HepG2 (cell line): ENCODE data around the gene EOMES. TPM values are rescaled to one million over a fixed set of nuclear protein-coding genes. Genes with fewer than 3 reads are reported as not detected.

Experiments
- AKAP8 ChIP-seq: sonication (generic); formaldehyde crosslinking; IDR thresholded peaks from 2 replicates; pipeline ENCODE4 v1.5.1; 2020; ENCODE audit warnings: mild to moderate bottlenecking, missing genetic modification reagents
- CBX5 ChIP-seq: sonication (generic); formaldehyde crosslinking; IDR thresholded peaks from 2 replicates; pipeline ENCODE4 v1.4.0; 2020; ENCODE audit warnings: missing genetic modification reagents, borderline replicate concordance
- FOXM1 ChIP-seq: sonication (generic); formaldehyde crosslinking; IDR thresholded peaks from 2 replicates; pipeline ENCODE4 v1.5.0; 2020; ENCODE audit warnings: missing genetic modification reagents
- PCBP2 ChIP-seq: fragments of 200-400 bp; formaldehyde crosslinking; optimal IDR thresholded peaks from 2 replicates; pipeline ENCODE3; 2018; ENCODE audit warnings: low read length, low read depth; ENCODE audit not compliant: poor library complexity, severe bottlenecking
- PHF20 ChIP-seq: sonication (generic); formaldehyde crosslinking; IDR thresholded peaks from 2 replicates; pipeline ENCODE4 v1.5.0; 2020; ENCODE audit warnings: mild to moderate bottlenecking, missing genetic modification reagents
- POLR2AphosphoS5 ChIP-seq: IDR thresholded peaks from 2 replicates; pipeline ENCODE4 v1.6.1; 2012; ENCODE audit warnings: low read depth, low read length
- PTBP1 ChIP-seq: fragments of 200-400 bp; formaldehyde crosslinking; IDR thresholded peaks from 2 replicates; pipeline ENCODE4 v1.6.1; 2018; ENCODE audit warnings: low read length, low read depth; ENCODE audit not compliant: poor library complexity, severe bottlenecking
- RAD51 ChIP-seq: fragments of 450-650 bp; IDR thresholded peaks from 2 replicates; pipeline ENCODE4 v1.6.1; 2016; ENCODE audit warnings: borderline replicate concordance
- RCOR2 ChIP-seq: IDR thresholded peaks from 2 replicates; pipeline ENCODE4 v1.6.1; 2016; ENCODE audit warnings: missing biosample characterization, missing genetic modification reagents
- THYN1 ChIP-seq: sonication (generic); formaldehyde crosslinking; IDR thresholded peaks from 2 replicates; pipeline ENCODE4 v1.8.1; 2023; ENCODE audit warnings: low read depth, mild to moderate bottlenecking, moderate library complexity, missing genetic modification reagents, borderline replicate concordance
- YEATS4 ChIP-seq: sonication (generic); formaldehyde crosslinking; IDR thresholded peaks from 2 replicates; pipeline ENCODE4 v1.4.0; 2020; ENCODE audit warnings: missing genetic modification reagents, borderline replicate concordance
- ZNF136 ChIP-seq: sonication (generic); formaldehyde crosslinking; IDR thresholded peaks from 2 replicates; pipeline ENCODE4 v1.8.1; 2022; ENCODE audit warnings: low read depth, mild to moderate bottlenecking, moderate library complexity, missing genetic modification reagents
- ZNF329 ChIP-seq: sonication (generic); formaldehyde crosslinking; IDR thresholded peaks from 2 replicates; pipeline ENCODE4 v1.9.0; 2021; ENCODE audit warnings: low read depth, mild to moderate bottlenecking, missing genetic modification reagents
- ZNF333 ChIP-seq: sonication (generic); formaldehyde crosslinking; IDR thresholded peaks from 2 replicates; pipeline ENCODE4 v1.4.0; 2020; ENCODE audit warnings: mild to moderate bottlenecking, missing genetic modification reagents, borderline replicate concordance
- ZNF564 ChIP-seq: sonication (generic); formaldehyde crosslinking; IDR thresholded peaks from 2 replicates; pipeline ENCODE4 v1.8.1; 2023; ENCODE audit warnings: mild to moderate bottlenecking, missing genetic modification reagents
- ZNF879 ChIP-seq: sonication (generic); formaldehyde crosslinking; IDR thresholded peaks from 2 replicates; pipeline ENCODE4 v1.8.1; 2023; ENCODE audit warnings: missing genetic modification reagents
- ZSCAN12 ChIP-seq: sonication (generic); formaldehyde crosslinking; IDR thresholded peaks from 2 replicates; pipeline ENCODE4 v1.9.0; 2021; ENCODE audit warnings: mild to moderate bottlenecking, missing genetic modification reagents
- polyA plus RNA-seq, 8 experiments: library from polyadenylated mRNA; depleted of rRNA in 3 of 8; stranded (reverse) in 7 of 8; unstranded in 1 of 8; fragments of >200 nt; fragmentation: Illumina TruSeq in 4 of 8; extraction: Trizol in 4 of 8; gene quantifications; 2 replicates each; pipeline versions ENCODE4 v1.2.1 to v1.2.3, GENCODE V29; 2011 to 2016; ENCODE audit warnings: low read depth in 4 of 8, missing spikeins in 1 of 8, mixed read lengths in 1 of 8; ENCODE audit not compliant: insufficient read depth in 1 of 8
- total RNA-seq, 5 experiments: library from RNA; depleted of rRNA; stranded (reverse); fragments of >200 nt; fragmentation: Illumina TruSeq; extraction: Trizol; gene quantifications; 2 replicates each; pipeline ENCODE4 v1.2.3, GENCODE V29; 2016; ENCODE audit warnings: low read depth in 1 of 5
- TF ChIP-seq, protein P1 (sequence below): IDR thresholded peaks from 2 replicates; pipeline ENCODE4 v1.6.1; 2012; ENCODE audit warnings: low read depth, low read length, improper control_type of control experiment
- TF ChIP-seq, protein P2 (sequence below), 2 experiments: sonication (generic) in 1 of 2; formaldehyde crosslinking in 1 of 2; IDR thresholded peaks; 2 replicates each; pipeline versions ENCODE4 v1.4.0 to v1.6.1; 2018 to 2020; ENCODE audit warnings: missing genetic modification reagents in 2 of 2, borderline replicate concordance in 1 of 2, low read depth in 1 of 2, mild to moderate bottlenecking in 1 of 2, missing biosample characterization in 1 of 2
- TF ChIP-seq, protein P3 (sequence below): sonication (generic); formaldehyde crosslinking; IDR thresholded peaks from 2 replicates; pipeline ENCODE4 v1.8.1; 2023; ENCODE audit warnings: mild to moderate bottlenecking, missing genetic modification reagents, borderline replicate concordance
- TF ChIP-seq, protein P4 (sequence below): IDR thresholded peaks from 2 replicates; pipeline ENCODE4 v1.6.1; 2016; ENCODE audit warnings: low read depth, borderline replicate concordance
- TF ChIP-seq, protein P5 (sequence below), 2 experiments: sonication (generic) in 1 of 2; formaldehyde crosslinking in 1 of 2; IDR thresholded peaks; 2 replicates each; pipeline versions ENCODE4 v1.4.0 to v1.6.1; 2016 to 2020; ENCODE audit warnings: borderline replicate concordance in 1 of 2, low read depth in 1 of 2, mild to moderate bottlenecking in 1 of 2, missing genetic modification reagents in 1 of 2

The EOMES gene
- total and polyA plus RNA-seq, 2 of the 13 experiments (the other 11 are each of a cell fraction or from before 2014, with no cell fraction given): 0.11 to 0.12 TPM

DNA sequence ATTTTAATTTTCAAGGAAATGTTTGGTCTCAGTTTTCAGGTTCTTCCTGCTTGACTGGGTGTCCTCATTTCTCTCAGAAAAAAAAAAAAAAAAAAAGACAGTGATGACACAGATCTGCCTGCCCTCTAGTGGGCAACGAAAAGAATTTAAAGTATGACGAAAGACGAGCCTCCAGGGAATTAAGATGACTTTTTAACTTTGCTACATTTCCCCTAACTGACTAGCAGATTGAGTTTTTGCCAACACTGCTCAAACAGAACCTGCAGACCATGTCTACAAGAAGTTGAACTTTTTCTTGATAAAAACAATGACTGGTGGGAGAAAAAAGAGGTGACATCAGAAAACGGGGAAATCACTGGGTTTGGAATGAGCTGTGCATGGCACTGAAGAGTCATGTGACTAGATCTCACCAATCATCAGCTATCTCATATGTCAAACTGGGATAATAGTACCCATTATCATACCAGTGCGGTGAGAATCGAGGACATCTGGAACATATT lies 40.8 kb downstream of the EOMES start (continued):
- TF ChIP-seq ZNF136 (CRISPR knock-in tag) (0 out of 2 replicates have a peak, but pooled peaks have one; percentile 47), PHF20 (CRISPR knock-in tag) (no peak), ZNF564 (CRISPR knock-in tag) (no peak), ZNF333 (CRISPR knock-in tag) (no peak), PCBP2 (no peak), AKAP8 (no peak), ZSCAN12 (CRISPR knock-in tag) (no peak), FOXM1 (CRISPR knock-in tag) (no peak), YEATS4 (CRISPR knock-in tag) (no peak), ZNF329 (CRISPR knock-in tag) (no peak), CBX5 (CRISPR knock-in tag) (no peak), RAD51 (0 out of 2 replicates have a peak, but pooled peaks have one; percentile 33), PTBP1 (no peak), POLR2AphosphoS5 (no peak), ZNF879 (CRISPR knock-in tag) (no peak), THYN1 (CRISPR knock-in tag) (no peak), RCOR2 (no peak)
- TF ChIP-seq, protein P1, sequence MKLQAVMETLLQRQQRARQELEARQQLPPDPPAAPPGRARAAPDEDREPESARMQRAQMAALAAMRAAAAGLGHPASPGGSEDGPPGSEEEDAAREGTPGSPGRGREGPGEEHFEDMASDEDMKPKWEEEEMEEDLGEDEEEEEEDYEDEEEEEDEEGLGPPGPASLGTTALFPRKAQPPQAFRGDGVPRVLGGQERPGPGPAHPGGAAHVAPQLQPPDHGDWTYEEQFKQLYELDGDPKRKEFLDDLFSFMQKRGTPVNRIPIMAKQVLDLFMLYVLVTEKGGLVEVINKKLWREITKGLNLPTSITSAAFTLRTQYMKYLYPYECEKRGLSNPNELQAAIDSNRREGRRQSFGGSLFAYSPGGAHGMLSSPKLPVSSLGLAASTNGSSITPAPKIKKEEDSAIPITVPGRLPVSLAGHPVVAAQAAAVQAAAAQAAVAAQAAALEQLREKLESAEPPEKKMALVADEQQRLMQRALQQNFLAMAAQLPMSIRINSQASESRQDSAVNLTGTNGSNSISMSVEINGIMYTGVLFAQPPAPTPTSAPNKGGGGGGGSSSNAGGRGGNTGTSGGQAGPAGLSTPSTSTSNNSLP: peak; percentile 51; the same call in 1 of the 2 replicates
- TF ChIP-seq, protein P2, sequence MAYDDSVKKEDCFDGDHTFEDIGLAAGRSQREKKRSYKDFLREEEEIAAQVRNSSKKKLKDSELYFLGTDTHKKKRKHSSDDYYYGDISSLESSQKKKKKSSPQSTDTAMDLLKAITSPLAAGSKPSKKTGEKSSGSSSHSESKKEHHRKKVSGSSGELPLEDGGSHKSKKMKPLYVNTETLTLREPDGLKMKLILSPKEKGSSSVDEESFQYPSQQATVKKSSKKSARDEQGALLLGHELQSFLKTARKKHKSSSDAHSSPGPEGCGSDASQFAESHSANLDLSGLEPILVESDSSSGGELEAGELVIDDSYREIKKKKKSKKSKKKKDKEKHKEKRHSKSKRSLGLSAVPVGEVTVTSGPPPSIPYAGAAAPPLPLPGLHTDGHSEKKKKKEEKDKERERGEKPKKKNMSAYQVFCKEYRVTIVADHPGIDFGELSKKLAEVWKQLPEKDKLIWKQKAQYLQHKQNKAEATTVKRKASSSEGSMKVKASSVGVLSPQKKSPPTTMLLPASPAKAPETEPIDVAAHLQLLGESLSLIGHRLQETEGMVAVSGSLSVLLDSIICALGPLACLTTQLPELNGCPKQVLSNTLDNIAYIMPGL (CRISPR knock-in tag; IDR thresholded peaks at IDR 0.05; ENCODE audit: borderline replicate concordance in 1 of 2, low read depth in 1 of 2): peak; percentile 27 to 51; a peak in 2 of 4 replicates
- TF ChIP-seq, protein P3, sequence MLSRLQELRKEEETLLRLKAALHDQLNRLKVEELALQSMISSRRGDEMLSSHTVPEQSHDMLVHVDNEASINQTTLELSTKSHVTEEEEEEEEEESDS (CRISPR knock-in tag): no peak
- TF ChIP-seq, protein P4, sequence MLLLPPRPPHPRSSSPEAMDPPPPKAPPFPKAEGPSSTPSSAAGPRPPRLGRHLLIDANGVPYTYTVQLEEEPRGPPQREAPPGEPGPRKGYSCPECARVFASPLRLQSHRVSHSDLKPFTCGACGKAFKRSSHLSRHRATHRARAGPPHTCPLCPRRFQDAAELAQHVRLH (CRISPR knock-in tag): no peak
- TF ChIP-seq, protein P5, sequence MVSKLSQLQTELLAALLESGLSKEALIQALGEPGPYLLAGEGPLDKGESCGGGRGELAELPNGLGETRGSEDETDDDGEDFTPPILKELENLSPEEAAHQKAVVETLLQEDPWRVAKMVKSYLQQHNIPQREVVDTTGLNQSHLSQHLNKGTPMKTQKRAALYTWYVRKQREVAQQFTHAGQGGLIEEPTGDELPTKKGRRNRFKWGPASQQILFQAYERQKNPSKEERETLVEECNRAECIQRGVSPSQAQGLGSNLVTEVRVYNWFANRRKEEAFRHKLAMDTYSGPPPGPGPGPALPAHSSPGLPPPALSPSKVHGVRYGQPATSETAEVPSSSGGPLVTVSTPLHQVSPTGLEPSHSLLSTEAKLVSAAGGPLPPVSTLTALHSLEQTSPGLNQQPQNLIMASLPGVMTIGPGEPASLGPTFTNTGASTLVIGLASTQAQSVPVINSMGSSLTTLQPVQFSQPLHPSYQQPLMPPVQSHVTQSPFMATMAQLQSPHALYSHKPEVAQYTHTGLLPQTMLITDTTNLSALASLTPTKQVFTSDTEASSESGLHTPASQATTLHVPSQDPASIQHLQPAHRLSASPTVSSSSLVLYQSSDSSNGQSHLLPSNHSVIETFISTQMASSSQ (IDR thresholded peaks at IDR 0.05; ENCODE audit: low read depth): no peak
- TF ChIP-seq, protein P5 (CRISPR knock-in tag; IDR thresholded peaks at IDR 0.05; ENCODE audit: borderline replicate concordance): no peak
